Ectodermal cell (in vitro differentiated cells): Measurements from ENCODE around the gene DST.

Experiments used
- H3K27ac ChIP-seq: 2 replicates; pipeline ENCODE4 v1.7.0; 2013; ENCODE audit warnings: mild to moderate bottlenecking, low read depth, low read length; ENCODE audit not compliant: insufficient read depth, poor library complexity, severe bottlenecking
- H3K27me3 ChIP-seq: 2 replicates; pipeline ENCODE4 v1.7.0; 2013; ENCODE audit warnings: mild to moderate bottlenecking, low read length; ENCODE audit not compliant: insufficient read depth, control insufficient read depth, poor library complexity, severe bottlenecking
- H3K36me3 ChIP-seq: one replicate; pipeline ENCODE4 v1.7.0; 2013; ENCODE audit warnings: low read length; ENCODE audit not compliant: control insufficient read depth, insufficient read depth
- H3K4me1 ChIP-seq: one replicate; pipeline ENCODE4 v1.7.0; 2013; ENCODE audit warnings: low read length; ENCODE audit not compliant: control insufficient read depth, insufficient read depth
- H3K4me3 ChIP-seq: 2 replicates; pipeline ENCODE4 v1.7.0; 2013; ENCODE audit warnings: low read depth, low read length, control low read depth; ENCODE audit not compliant: insufficient read depth
- H3K9me3 ChIP-seq: 2 replicates; pipeline ENCODE4 v1.7.0; 2013; ENCODE audit warnings: mild to moderate bottlenecking, low read length, moderate library complexity; ENCODE audit not compliant: control insufficient read depth
- WGBS, 2 experiments: methylation state at CpG; one replicate each; pipeline ENCODE4 v1.1.7; 2013; ENCODE audit warnings: missing lambda C conversion rate in 2 of 2; 5-methylcytosine and 5-hydroxymethylcytosine counted together

The DST gene

GRCh38 chr6:56529594-56530191 lies 113.0 kb downstream of the DST start:
- Histone ChIP-seq H3K4me3 (no peak overlapping the region), H3K27ac (no peak overlapping the region), H3K9me3 (no peaks in the 10 kb centered on the region), H3K27me3 (no peaks in the 10 kb centered on the region), H3K4me1 (peaks cover 4% of the 10 kb centered on the region), H3K36me3 (peaks cover 9% of the 10 kb centered on the region)
- 88 to 89% methylated on average over 4 of the region's 4 CpGs for WGBS, 2 experiments

GRCh38 chr6:56528412-56528841 lies 114.3 kb downstream of the DST start:
- H3K4me3 ChIP-seq = no peak overlapping the region
- H3K36me3 ChIP-seq = peaks cover 9% of the 10 kb centered on the region
- WGBS, 2 experiments = 95 to 100% methylated on average over 3 of the region's 3 CpGs
- peaks cover 3% of the 10 kb centered on the region for H3K4me1 ChIP-seq
- H3K27ac ChIP-seq = no peak overlapping the region
- H3K9me3 ChIP-seq = no peaks in the 10 kb centered on the region
- no peaks in the 10 kb centered on the region for H3K27me3 ChIP-seq

- Histone ChIP-seq H3K9me3 (no peaks in the 10 kb centered on the region), H3K4me1 (peaks cover 3% of the 10 kb centered on the region), H3K36me3 (peaks cover 9% of the 10 kb centered on the region), H3K27ac (no peak overlapping the region), H3K4me3 (no peak overlapping the region), H3K27me3 (no peaks in the 10 kb centered on the region)
Measured at GRCh38 chr6:56527934-56528333, 114.8 kb downstream of the DST start.

- Histone ChIP-seq H3K4me1 (peaks cover 8% of the 10 kb centered on the region), H3K9me3 (no peaks in the 10 kb centered on the region), H3K36me3 (peaks cover 9% of the 10 kb centered on the region), H3K4me3 (no peak overlapping the region), H3K27me3 (no peaks in the 10 kb centered on the region), H3K27ac (no peak overlapping the region)
- no CpG with 5 or more reads among the region's 1 CpG for WGBS, 2 experiments
Measured at GRCh38 chr6:56526860-56527544, 115.7 kb downstream of the DST start.

- H3K27me3 ChIP-seq = no peaks in the 10 kb centered on the region
- peaks cover 8% of the 10 kb centered on the region for H3K4me1 ChIP-seq
- no peak overlapping the region for H3K4me3 ChIP-seq
- H3K27ac ChIP-seq = peak overlapping the region; percentile 58
- 83 to 86% methylated on average over 10 of the region's 11 CpGs for WGBS, 2 experiments
- peaks cover 9% of the 10 kb centered on the region for H3K36me3 ChIP-seq
- no peaks in the 10 kb centered on the region for H3K9me3 ChIP-seq
Measured at GRCh38 chr6:56525974-56526789, 116.5 kb downstream of the DST start.

GRCh38 chr6:56524891-56525703 lies 117.6 kb downstream of the DST start:
- no peak overlapping the region for H3K27ac ChIP-seq
- peaks cover 8% of the 10 kb centered on the region for H3K4me1 ChIP-seq
- H3K4me3 ChIP-seq = no peak overlapping the region
- peaks cover 9% of the 10 kb centered on the region for H3K36me3 ChIP-seq
- no peaks in the 10 kb centered on the region for H3K9me3 ChIP-seq
- H3K27me3 ChIP-seq = no peaks in the 10 kb centered on the region
- WGBS, 2 experiments = 96 to 97% methylated on average over 3 to 4 of the region's 4 CpGs

GRCh38 chr6:56522495-56523270 lies 120.0 kb downstream of the DST start:
- Histone ChIP-seq H3K27me3 (no peaks in the 10 kb centered on the region), H3K4me3 (no peak overlapping the region), H3K27ac (no peak overlapping the region), H3K9me3 (no peaks in the 10 kb centered on the region), H3K36me3 (peaks cover 7% of the 10 kb centered on the region), H3K4me1 (peaks cover 8% of the 10 kb centered on the region)
- 94 to 96% methylated on average over 2 to 3 of the region's 3 CpGs for whole genome bisulfite sequencing, 2 experiments

GRCh38 chr6:56521976-56522375 lies 120.7 kb downstream of the DST start:
- WGBS, 2 experiments = 68 to 71% methylated on average over 2 of the region's 2 CpGs
- no peak overlapping the region for H3K27ac ChIP-seq
- H3K27me3 ChIP-seq = no peaks in the 10 kb centered on the region
- H3K9me3 ChIP-seq = no peaks in the 10 kb centered on the region
- H3K36me3 ChIP-seq = peaks cover 10% of the 10 kb centered on the region
- H3K4me3 ChIP-seq = no peak overlapping the region
- peaks cover 8% of the 10 kb centered on the region for H3K4me1 ChIP-seq

- no peak overlapping the region for H3K4me3 ChIP-seq
- WGBS, 2 experiments = 75 to 100% methylated on average over 1 of the region's 2 CpGs
Measured at GRCh38 chr6:56521454-56521853, 121.2 kb downstream of the DST start.

More at GRCh38 chr6:56521454-56521853, 121.2 kb downstream of the DST start:
- no peak overlapping the region for H3K27ac ChIP-seq
- H3K4me1 ChIP-seq = peaks cover 7% of the 10 kb centered on the region
- peaks cover 15% of the 10 kb centered on the region for H3K36me3 ChIP-seq
- H3K27me3 ChIP-seq = no peaks in the 10 kb centered on the region
- H3K9me3 ChIP-seq = no peaks in the 10 kb centered on the region
